Urothelium cell line (cell line): Measurements from ENCODE around the gene ZNF750.

Source experiments
- DNase-seq: peaks from one replicate; pipeline ENCODE4 v3.0.0; 2011; ENCODE audit warnings: low spot score, mixed read lengths
- FAIRE-seq: peaks from 2 replicates; lab custom pipeline; 2011; peaks lifted over from hg19 to GRCh38; lab: Jason Lieb, UNC

ZNF750 gene

GRCh38 chr17:82814834-82815233, 25.0 kb downstream of the ZNF750 start:
- DNase-seq (no peak), FAIRE-seq (peak; percentile 77)

GRCh38 chr17:82813299-82814051, 26.3 kb downstream of the ZNF750 start:
- FAIRE-seq (peak; percentile 74), DNase-seq (no peak)

- no peak for FAIRE-seq
Observed at GRCh38 chr17:82812601-82813000, 27.2 kb downstream of the ZNF750 start.

GRCh38 chr17:82812058-82812457, 27.8 kb downstream of the ZNF750 start:
- DNase-seq = no peak

More at GRCh38 chr17:82812601-82813000, 27.2 kb downstream of the ZNF750 start:
- no peak for DNase-seq

GRCh38 chr17:82810644-82811430, 29.0 kb downstream of the ZNF750 start:
- FAIRE-seq (peak; percentile 85), DNase-seq (no peak)

More at GRCh38 chr17:82812058-82812457, 27.8 kb downstream of the ZNF750 start:
- FAIRE-seq = no peak

- DNase-seq = no peak
- peak; percentile 71 for FAIRE-seq
Observed at GRCh38 chr17:82808921-82809905, 30.6 kb downstream of the ZNF750 start.

- no peak for DNase-seq
- FAIRE-seq = peak; percentile 56
Observed at GRCh38 chr17:82808006-82808405, 31.8 kb downstream of the ZNF750 start.

GRCh38 chr17:82807562-82807961, 32.3 kb downstream of the ZNF750 start:
- DNase-seq (no peak), FAIRE-seq (no peak)

DNA sequence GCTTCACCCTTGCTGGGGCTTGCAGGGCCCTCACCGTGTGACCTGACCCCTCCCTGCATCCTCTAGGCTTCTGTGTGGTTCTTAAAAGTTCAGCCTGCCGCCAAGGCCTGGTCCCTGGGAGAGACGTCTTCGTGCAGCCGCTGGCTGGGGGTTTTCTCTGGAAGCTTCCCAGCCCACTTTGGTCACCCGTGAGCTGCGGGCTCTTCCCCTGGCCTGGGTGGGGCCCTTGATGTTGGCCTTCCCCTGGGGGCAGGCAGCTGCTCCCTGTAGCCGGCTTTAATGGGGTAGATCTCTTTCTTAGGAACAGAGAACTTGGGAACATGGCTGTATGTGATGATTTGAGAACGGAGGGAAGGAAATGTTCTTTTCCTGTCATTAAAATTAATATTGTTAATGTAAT, 32.7 kb downstream of the ZNF750 start:
- no peak for FAIRE-seq

GRCh38 chr17:82806645-82807044, 33.2 kb downstream of the ZNF750 start:
- no peak for FAIRE-seq

More for the DNA sequence above, 32.7 kb downstream of the ZNF750 start:
- no peak for DNase-seq

GRCh38 chr17:82805823-82806222, 34.0 kb downstream of the ZNF750 start:
- DNase-seq = no peak
- FAIRE-seq = no peak

More at GRCh38 chr17:82806645-82807044, 33.2 kb downstream of the ZNF750 start:
- no peak for DNase-seq

GRCh38 chr17:82805254-82805653, 34.6 kb downstream of the ZNF750 start:
- FAIRE-seq (no peak), DNase-seq (no peak)

- FAIRE-seq = no peak
- DNase-seq = no peak
Observed at GRCh38 chr17:82804442-82805191, 35.2 kb downstream of the ZNF750 start.

GRCh38 chr17:82803606-82804005, 36.2 kb downstream of the ZNF750 start:
- FAIRE-seq (no peak), DNase-seq (no peak)

- DNase-seq (no peak), FAIRE-seq (no peak)
Observed at GRCh38 chr17:82803185-82803584, 36.6 kb downstream of the ZNF750 start.

GRCh38 chr17:82802075-82802780, 37.6 kb downstream of the ZNF750 start:
- DNase-seq (no peak), FAIRE-seq (no peak)

DNA sequence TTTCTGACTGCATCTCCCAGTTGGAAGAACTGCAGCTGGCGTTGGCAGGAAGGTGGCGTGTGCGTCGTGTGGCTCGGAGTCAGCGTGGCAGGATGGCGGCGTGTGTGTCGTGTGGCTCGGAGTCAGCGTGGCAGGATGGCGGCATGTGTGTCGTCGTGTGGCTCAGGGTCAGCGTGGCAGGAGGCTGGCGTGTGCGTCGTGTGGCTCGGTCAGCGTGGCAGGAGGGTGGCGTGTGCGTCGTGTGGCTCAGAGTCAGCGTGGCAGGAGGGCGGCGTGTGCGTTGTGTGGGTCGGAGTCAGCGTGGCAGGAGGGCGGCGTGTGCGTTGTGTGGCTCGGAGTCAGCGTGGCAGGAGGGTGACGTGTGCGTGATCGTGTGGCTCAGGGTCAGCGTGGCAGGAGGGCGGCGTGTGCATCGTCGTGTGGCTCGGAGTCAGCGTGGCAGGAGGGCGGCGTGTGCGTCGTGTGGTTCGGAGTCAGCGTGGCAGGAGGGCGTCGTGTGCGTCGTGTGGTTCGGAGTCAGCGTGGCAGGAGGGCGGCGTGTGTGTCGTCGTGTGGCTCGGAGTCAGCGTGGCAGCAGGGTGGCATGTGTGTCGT, 38.3 kb downstream of the ZNF750 start:
- DNase-seq = no peak
- FAIRE-seq = peak; percentile 98

DNA sequence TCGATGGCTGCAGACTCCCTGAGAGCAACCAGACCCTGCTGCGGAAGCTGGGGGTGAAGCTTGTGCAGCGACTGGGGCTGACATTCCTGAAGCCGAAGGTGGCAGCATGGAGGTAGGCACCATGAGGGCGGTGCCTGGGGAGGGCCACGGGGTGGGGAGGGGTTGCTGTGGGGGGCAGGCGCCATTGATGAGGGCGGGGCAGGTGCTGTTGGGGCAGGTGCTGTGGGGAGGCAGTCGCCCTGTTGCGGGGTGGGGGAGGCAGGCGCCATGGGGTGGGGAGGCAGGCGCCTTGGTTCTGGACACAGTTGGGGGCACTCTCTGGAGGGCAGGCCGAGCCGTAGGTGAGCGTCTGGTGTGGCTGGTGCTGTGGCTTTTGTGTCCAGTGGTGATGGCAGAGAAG, 38.9 kb downstream of the ZNF750 start:
- FAIRE-seq (no peak), DNase-seq (no peak)

- DNase-seq = no peak
- no peak for FAIRE-seq
Observed at GRCh38 chr17:82799591-82799990, 40.2 kb downstream of the ZNF750 start.
